GM21515 (cell line): ENCODE data around the gene TMEM98.
"Not testable (repeated sequence)": the region's sequence is repeated elsewhere in the genome, so short reads cannot be mapped to it uniquely, and the experiment has no call there.

Experiments
- ATAC-seq: cut with Tn5 transposase; IDR thresholded peaks from one replicate; pipeline ENCODE4 v1.9.1; 2021; ENCODE audit not compliant: unreplicated experiment

Gene TMEM98

DNA sequence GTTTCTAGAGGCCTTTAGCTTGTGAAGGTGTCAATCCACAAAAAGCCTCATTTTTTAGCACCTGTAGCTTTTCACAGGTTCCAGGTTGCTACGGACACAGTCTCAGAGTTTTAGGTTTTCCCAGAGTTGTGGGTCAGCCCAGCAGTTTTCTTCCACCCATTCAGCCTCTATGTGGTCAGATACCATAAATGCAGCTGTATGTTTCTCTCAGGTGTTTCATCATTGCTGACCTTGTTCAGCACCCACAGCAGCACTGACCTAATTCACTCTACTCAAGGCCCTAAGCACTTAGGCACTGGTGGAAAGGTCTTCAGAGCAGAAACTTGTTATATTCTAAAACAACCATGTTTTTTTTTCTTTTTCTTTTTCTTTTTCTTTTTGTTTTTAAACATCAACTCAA, 48.7 kb downstream of the TMEM98 start:
- no peak for ATAC-seq

DNA sequence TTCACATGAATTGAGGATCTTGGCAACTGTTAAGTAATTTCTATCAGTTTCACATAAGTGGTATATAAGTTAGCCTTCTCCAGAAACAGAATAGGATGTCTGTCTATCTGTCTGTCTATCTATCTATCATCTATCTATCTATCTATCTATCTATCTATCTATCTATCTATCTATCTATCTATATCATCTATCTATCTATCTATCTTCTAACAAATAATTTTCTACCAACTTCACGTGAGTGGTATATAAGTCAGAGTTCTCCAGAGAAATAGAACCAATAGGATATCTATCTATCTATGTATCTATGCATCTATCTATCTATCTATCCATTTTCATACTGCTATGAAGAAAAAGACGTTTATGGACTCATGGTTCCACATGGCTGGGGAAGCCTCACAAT, 52.3 kb downstream of the TMEM98 start:
- no peak for ATAC-seq

DNA sequence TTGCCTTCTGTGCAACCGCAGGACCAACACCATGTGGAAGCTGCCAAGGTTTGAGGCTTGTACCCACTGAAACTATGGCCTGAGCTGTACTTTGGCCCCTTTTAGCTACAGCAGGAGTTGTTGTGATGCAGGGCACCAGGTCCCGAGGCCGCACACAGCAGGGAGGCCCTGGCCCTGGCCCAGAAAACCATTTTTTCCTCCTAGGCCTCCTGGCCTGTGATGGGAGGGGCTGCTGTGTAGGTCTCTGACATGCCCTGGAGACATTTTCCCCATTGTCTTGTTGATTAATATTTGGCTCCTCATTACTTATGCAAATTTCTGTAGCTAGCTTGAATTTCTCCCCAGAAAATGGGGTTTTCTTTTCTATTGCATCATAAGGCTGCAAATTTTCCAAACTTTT, 53.7 kb downstream of the TMEM98 start:
- not testable (repeated sequence) for ATAC-seq

DNA sequence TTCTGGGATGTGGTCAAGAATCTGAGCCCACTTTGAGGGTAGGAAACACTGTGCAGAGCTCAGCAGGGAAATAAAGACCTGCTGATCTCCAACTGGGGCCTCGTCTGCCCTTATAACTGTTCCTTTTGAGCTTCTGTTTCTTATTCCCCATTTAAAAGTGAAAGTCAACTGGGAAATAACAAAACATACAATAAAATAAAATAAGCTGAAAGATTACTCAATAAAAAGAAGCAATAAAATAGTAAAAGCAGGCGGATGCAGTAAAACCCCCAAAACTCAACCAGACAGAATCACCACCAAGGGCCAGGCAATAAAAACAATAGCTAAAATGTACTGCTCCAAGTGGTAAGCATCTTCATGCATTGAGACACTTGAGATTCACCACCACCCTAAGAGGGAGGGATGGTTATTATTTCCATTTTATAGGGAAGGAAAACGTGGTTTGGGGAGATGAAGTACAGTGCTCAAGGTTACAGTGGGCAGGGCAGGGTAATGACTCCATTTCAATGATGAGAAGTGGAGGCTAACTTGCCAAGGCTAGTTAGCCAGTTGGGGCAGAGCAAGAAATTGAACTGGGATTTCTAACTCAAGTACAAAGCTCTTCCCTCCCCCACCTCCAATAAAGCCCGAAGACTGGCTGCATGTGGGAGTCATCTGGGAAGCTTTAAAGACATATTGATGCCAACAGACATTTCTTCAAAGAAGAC, 57.2 kb downstream of the TMEM98 start:
- ATAC-seq, result no peak

GRCh38 chr17:32987453-32987805, 59.5 kb downstream of the TMEM98 start:
- ATAC-seq, result not testable (repeated sequence)

- not testable (repeated sequence) for ATAC-seq
Observed at GRCh38 chr17:32987868-32988267, 59.9 kb downstream of the TMEM98 start.

- no peak for ATAC-seq
Observed at GRCh38 chr17:32988481-32989101, 60.6 kb downstream of the TMEM98 start.

DNA sequence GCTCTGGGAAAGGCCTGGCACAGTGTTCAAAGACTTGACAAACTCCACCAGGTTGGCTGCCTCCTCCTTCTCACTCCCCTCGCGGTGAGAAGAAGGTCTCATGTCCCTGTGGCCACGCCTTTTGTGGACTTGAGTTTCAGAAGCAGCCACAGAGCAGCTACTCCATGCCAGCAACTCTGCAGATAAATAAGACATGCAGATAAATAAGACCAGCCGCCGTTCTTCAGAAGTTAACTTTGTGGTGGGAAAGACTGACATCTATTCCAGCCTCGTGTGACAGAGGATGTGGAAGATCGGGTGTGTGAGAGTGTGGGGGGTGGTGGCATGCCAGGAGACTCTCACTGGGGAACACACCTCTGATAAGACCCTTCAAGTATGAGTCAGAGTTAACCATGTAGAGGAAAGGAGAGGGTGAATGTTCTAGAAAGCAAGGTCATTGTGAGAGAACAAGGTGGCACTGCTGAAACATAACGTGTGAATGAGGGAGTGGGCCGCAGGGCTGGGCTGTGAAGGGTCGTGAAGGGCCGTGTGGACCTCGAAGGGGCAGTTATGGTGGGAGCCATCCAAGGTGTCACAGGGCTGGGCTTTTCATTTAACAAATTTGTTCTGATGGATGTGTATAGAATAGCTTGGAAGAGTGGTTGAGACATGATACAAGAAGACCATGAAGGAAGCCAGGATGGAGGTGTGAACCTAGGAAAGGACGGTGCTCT, 64.5 kb downstream of the TMEM98 start:
- no peak for ATAC-seq

DNA sequence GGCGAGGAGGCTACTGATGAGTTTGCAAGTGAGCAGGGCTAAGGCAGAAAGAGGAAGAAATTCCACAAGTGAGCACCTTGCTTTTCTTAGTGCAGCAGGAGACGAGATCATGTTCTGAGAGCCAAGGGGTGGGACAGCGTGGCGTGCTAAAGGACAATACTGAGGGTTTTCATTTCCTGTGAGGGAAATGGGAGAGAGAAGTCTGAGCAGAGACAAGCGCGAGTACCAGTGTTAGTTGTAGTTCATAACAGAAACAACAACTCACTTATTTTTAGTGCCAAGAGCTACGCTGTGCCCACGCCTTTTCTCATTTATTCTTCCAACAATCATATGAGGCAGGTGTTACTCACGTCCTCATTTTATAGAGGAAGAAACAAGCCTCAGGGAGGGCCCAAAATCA, 66.0 kb downstream of the TMEM98 start:
- ATAC-seq, result no peak
